ENCODE results near the gene PECR.
A peak's percentile ranks its signal among the peaks of the same experiment; 100 is the strongest.

Gene PECR

DNA sequence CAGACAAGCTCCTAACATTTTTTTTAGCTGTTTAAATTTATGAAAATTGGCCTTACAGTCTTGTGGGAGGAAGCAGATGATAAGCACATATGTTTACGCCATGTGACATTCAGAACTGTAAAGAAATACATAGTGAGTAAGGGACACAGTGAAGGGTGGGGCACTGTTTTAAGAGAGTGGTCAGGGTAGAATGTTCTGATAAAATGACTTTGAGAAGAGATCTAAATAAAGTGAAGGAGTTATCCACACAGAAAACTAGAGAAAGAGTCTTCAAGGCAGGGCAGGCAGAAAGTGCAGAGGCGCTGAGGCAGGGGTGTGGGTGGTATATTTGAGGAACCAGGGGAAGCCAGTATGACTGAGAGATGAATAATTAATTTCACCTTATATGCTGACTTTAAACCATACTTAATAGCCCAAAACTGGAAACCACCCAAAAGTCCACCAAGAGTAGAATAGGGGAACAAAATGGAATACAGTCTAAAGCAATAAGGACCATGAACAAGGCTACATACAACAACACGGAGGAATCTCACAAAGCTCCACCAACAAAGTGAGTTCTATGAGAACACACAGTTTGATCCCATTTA lies 76.8 kb downstream of the PECR start:
- no peak overlapping the region for H3K4me3 Mint-ChIP-seq
- TF ChIP-seq, protein P1, sequence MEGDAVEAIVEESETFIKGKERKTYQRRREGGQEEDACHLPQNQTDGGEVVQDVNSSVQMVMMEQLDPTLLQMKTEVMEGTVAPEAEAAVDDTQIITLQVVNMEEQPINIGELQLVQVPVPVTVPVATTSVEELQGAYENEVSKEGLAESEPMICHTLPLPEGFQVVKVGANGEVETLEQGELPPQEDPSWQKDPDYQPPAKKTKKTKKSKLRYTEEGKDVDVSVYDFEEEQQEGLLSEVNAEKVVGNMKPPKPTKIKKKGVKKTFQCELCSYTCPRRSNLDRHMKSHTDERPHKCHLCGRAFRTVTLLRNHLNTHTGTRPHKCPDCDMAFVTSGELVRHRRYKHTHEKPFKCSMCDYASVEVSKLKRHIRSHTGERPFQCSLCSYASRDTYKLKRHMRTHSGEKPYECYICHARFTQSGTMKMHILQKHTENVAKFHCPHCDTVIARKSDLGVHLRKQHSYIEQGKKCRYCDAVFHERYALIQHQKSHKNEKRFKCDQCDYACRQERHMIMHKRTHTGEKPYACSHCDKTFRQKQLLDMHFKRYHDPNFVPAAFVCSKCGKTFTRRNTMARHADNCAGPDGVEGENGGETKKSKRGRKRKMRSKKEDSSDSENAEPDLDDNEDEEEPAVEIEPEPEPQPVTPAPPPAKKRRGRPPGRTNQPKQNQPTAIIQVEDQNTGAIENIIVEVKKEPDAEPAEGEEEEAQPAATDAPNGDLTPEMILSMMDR (IDR thresholded peaks at IDR 0.05), result no peak
- DNase-seq, result no peak
- H3K9me3 Mint-ChIP-seq, result no peaks in the 10 kb centered on the region
- H3K4me1 Mint-ChIP-seq, result peaks cover 13% of the 10 kb centered on the region
- H3K27ac Mint-ChIP-seq, result no peak overlapping the region
- H3K27me3 Mint-ChIP-seq (ENCODE audit: low read depth, poor library complexity), result no peaks in the 10 kb centered on the region
- peaks cover 1% of the 10 kb centered on the region for H3K36me3 Mint-ChIP-seq (ENCODE audit: low read depth)

DNA sequence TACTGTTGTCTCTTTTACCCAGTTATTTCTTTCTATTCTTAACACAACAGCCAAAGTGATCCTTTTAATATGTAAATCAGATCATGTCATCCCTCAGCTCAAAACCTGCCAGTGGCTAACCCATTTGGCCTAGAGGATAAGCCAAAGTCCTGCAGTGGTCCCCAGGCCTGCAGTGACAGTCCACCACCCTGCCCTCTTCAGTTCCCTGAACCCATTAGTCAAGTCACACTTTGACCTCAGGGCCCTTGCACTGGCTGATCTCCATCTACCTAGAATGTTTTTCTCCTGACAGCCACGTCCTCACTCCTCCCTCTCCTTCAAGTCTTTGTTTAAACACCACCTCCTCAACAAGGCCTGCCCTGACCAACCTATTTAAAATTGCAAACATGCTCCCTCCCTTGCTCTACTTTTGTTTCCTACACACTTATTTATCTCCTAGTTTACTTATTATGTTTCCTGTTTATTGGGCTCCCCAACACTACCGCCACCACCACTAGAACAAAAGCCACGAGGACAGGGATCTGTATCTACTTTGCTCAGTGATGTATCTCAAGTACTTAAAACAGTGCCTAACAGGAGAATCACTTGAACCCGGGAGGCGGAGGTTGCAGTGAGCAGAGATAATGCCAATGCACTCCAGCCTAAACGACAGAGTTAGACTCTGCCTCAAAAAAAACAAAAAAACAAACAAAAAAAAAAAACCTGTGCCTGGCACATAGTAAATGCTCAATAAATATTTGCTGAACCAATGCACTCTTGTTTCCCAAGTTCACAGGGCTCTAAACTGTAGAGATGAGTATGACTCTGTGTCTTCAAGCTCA lies 77.5 kb downstream of the PECR start:
- no peak for DNase-seq
- TF ChIP-seq, protein P1 (IDR thresholded peaks at IDR 0.05), result no peak
- Mint-ChIP-seq H3K4me3 (no peak overlapping the region), H3K27me3 (ENCODE audit: low read depth, poor library complexity) (no peaks in the 10 kb centered on the region), H3K27ac (peak overlapping the region; percentile 50), H3K4me1 (peaks cover 13% of the 10 kb centered on the region), H3K9me3 (no peaks in the 10 kb centered on the region), H3K36me3 (ENCODE audit: low read depth) (no peaks in the 10 kb centered on the region)

DNA sequence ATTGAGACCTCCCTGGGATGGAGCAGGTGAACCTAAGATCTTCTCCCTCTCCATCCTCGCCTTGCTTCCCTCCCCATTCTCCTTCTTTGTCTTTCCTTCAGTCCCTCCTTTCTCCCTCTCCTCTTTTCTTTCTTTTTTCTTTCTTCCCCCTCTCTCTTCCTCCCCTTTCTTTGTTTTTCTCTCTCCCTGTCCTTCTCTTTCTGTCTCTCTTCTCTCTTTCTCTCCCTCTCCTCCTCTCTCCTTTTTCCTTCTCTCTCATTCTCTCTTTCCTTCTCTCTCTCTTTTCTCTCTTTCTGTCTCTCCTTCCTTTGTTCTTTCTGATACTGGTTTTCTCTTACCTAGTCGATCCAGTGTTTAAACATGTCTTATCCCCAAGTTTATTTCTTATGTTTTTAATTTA lies 78.9 kb downstream of the PECR start:
- TF ChIP-seq, protein P1 (IDR thresholded peaks at IDR 0.05), result no peak
- H3K4me1 Mint-ChIP-seq, result peaks cover 13% of the 10 kb centered on the region
- no peak overlapping the region for H3K4me3 Mint-ChIP-seq
- H3K9me3 Mint-ChIP-seq, result no peaks in the 10 kb centered on the region
- peaks cover under 1% of the 10 kb centered on the region for H3K36me3 Mint-ChIP-seq (ENCODE audit: low read depth)
- no peak for DNase-seq
- H3K27ac Mint-ChIP-seq, result peak overlapping the region; percentile 88
- H3K27me3 Mint-ChIP-seq (ENCODE audit: low read depth, poor library complexity), result no peaks in the 10 kb centered on the region

DNA sequence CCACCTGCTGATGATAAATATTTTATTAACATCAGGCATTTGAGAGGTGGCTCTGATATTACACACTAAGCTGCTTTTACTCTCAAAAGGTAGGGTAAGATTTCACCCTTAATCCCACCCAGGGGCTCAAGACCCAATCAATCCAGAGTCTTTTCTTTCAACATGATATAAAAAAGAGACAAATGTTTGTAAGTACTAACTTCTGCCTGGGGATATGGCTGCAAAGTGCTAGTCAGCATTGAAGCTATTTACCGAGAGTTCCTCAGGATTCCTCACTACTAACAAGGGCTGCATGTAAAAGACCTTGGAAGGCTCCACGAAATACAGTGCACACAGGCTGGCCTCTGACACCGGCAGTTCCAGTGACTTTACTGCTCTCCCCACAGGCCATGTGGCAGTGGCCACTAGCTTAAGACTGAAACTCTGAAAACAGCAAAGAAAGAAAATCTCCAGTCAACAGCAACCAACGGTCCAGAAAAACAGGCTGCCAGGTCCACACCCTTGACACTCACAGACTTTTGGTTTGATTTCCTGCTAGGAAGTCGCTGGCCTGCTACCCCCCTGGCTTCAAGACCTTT lies 79.4 kb downstream of the PECR start:
- H3K27ac Mint-ChIP-seq, result peak overlapping the region; percentile 88
- H3K36me3 Mint-ChIP-seq (ENCODE audit: low read depth), result peaks cover 5% of the 10 kb centered on the region
- TF ChIP-seq, protein P1 (IDR thresholded peaks at IDR 0.05), result no peak
- H3K4me3 Mint-ChIP-seq, result no peak overlapping the region
- H3K27me3 Mint-ChIP-seq (ENCODE audit: low read depth, poor library complexity), result no peaks in the 10 kb centered on the region
- DNase-seq, result no peak
- H3K9me3 Mint-ChIP-seq, result no peaks in the 10 kb centered on the region
- H3K4me1 Mint-ChIP-seq, result peaks cover 13% of the 10 kb centered on the region

DNA sequence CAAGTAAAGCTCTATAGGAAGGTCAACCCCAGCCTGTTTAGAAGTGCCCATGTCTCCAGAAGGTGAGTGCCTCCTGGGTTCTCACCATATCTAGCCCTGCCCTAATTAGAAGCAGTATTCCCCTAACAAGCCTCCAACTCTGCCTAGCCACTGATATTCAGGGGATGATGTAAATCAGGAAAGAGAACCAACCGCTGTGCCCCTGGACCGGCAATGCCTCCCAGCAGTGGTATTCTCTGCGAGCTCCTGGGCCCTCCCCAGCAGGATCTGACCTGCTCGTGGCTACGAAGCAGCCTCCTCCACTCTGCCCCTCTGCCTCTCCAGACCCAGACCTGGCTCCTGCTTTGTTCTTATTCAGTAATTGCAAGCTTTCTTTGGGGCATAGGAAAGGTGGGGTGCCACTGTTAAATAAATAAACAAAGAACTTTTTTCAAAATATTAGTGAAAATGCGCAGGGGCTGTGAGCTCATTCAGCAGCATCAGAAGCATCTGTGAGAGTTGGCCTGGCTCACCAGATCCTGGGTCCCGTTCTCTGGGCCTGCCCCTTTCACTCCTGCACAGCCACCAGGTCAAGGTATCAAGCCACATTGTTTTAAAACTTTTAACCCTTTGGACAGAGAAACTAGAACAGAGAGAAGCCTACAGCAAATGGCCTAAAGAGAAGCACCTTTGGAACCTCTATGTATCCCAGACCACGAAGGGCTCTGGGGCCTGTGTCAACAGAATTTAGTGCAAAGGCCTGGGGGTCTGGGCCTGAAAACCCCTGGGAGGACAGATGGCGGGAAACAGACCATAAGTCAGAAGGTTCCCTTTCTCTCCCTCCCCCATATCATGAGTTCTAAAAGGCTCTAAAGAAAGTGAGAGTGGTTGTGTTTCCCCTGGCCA lies 80.2 kb downstream of the PECR start:
- TF ChIP-seq, protein P1 (IDR thresholded peaks at IDR 0.05), result no peak
- Mint-ChIP-seq H3K27ac (no peak overlapping the region), H3K4me1 (peaks cover 6% of the 10 kb centered on the region), H3K36me3 (ENCODE audit: low read depth) (peaks cover 5% of the 10 kb centered on the region), H3K27me3 (ENCODE audit: low read depth, poor library complexity) (no peaks in the 10 kb centered on the region), H3K4me3 (no peak overlapping the region), H3K9me3 (no peaks in the 10 kb centered on the region)
- DNase-seq, result no peak
